Loucy (cell line): ENCODE results near the gene IRF2.

Experiments used
- EZH2phosphoT487 ChIP-seq: fragments of 200-600 bp; IDR thresholded peaks from 2 replicates; pipeline ENCODE4 v1.6.1; 2018; ENCODE audit warnings: antibody characterized with exemption, mild to moderate bottlenecking, moderate library complexity, borderline replicate concordance
- TF ChIP-seq, protein P1 (sequence below): fragments of 200-600 bp; sonication (generic); conservative IDR thresholded peaks from 2 replicates; pipeline ENCODE4 v1.5.1; 2014; ENCODE audit warnings: mild to moderate bottlenecking, antibody characterized with exemption, low read length

DNA sequence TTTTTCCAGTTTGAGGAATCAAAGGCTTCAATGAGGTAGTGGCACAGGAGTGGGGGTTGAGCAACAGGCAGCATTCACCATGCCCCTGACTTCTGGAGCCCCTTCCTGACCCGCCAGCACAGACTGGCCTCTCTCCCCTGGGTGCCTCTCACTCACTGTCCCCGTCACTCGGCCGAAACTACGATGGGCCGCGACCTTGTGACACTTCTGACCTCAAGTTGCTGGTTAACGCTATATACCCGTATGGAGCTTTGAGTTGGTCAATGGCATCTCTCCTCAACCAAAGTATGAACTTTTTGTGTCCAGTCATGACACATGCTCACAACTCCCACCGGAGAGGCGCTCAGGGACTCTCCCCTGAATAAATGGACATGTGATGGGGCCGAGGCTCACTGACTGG is 72.1 kb downstream of the IRF2 start:
- TF ChIP-seq, protein P1, sequence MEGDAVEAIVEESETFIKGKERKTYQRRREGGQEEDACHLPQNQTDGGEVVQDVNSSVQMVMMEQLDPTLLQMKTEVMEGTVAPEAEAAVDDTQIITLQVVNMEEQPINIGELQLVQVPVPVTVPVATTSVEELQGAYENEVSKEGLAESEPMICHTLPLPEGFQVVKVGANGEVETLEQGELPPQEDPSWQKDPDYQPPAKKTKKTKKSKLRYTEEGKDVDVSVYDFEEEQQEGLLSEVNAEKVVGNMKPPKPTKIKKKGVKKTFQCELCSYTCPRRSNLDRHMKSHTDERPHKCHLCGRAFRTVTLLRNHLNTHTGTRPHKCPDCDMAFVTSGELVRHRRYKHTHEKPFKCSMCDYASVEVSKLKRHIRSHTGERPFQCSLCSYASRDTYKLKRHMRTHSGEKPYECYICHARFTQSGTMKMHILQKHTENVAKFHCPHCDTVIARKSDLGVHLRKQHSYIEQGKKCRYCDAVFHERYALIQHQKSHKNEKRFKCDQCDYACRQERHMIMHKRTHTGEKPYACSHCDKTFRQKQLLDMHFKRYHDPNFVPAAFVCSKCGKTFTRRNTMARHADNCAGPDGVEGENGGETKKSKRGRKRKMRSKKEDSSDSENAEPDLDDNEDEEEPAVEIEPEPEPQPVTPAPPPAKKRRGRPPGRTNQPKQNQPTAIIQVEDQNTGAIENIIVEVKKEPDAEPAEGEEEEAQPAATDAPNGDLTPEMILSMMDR = no peak
- no peak for TF ChIP-seq EZH2phosphoT487
